Measurements from ENCODE around the gene KLHL21. TPM values are rescaled to one million over a fixed set of nuclear protein-coding genes. Genes with fewer than 3 reads are reported as not detected.

The KLHL21 gene
- polyA plus RNA-seq, 1 experiment, result 19.2 TPM

- ChIA-PET CTCF (interaction anchor here (0.7 to 4.1 kb wide), 35 partner anchors 8 to 151 kb away, joined by 3 to 30 read pairs (median 5); partner anchors contain the start of genes KLHL21, PLEKHG5 and ZBTB48), POLR2A (no interaction called here)
- Histone ChIP-seq H3K4me3 (ENCODE audit: low read depth, low read length) (peak within 1 kb of the TSS; percentile 81), H3K27me3 (ENCODE audit: control insufficient read depth, insufficient read depth, low read length) (no peaks in the 10 kb centered on the region), H3K36me3 (ENCODE audit: control insufficient read depth, insufficient read depth, low read length) (peaks cover 3% of the 10 kb centered on the region)
- TF ChIP-seq CTCF (IDR thresholded peaks at IDR 0.05; ENCODE audit: insufficient read depth, low read depth, low read length), result peak; percentile 98
- DNase-seq (ENCODE audit: low read depth), result peak; percentile 50
These were observed 48.4 kb downstream of the KLHL21 start, which contains the start of gene NOL9 for GRCh38 chr1:6554031-6554906. TSS of gene NOL9 (minus strand) at chr1:6554513. CDS start at chr1:6554502, 11 bp downstream.

- TF ChIP-seq CTCF (IDR thresholded peaks at IDR 0.05; ENCODE audit: insufficient read depth, low read depth, low read length), result peak; percentile 7; the same call in 1 of the 2 replicates
- peaks cover 15% of the 10 kb centered on the region for H3K36me3 ChIP-seq (ENCODE audit: control insufficient read depth, insufficient read depth, low read length)
- H3K27me3 ChIP-seq (ENCODE audit: control insufficient read depth, insufficient read depth, low read length), result no peaks in the 10 kb centered on the region
- no peak for DNase-seq (ENCODE audit: low read depth)
- ChIA-PET POLR2A (interaction anchor here (0.5 kb wide), 1 partner anchor 24 kb away, joined by 3 read pairs; no protein-coding TSS in a partner anchor), CTCF (no interaction called here)
- H3K4me3 ChIP-seq (ENCODE audit: low read depth, low read length), result no peak overlapping the region
These were observed 55.4 kb downstream of the KLHL21 start for GRCh38 chr1:6547301-6547700.

GRCh38 chr1:6546326-6546725 is 56.3 kb downstream of the KLHL21 start:
- H3K27me3 ChIP-seq (ENCODE audit: control insufficient read depth, insufficient read depth, low read length), result no peaks in the 10 kb centered on the region
- TF ChIP-seq CTCF (IDR thresholded peaks at IDR 0.05; ENCODE audit: insufficient read depth, low read depth, low read length), result no peak
- peaks cover 15% of the 10 kb centered on the region for H3K36me3 ChIP-seq (ENCODE audit: control insufficient read depth, insufficient read depth, low read length)
- POLR2A ChIA-PET, result no interaction called here
- no peak for DNase-seq (ENCODE audit: low read depth)
- CTCF ChIA-PET, result interaction anchor here (1.7 kb wide), 1 partner anchor 8 kb away, joined by 9 read pairs; the partner anchor contains the start of genes NOL9 and TAS1R1
- no peak overlapping the region for H3K4me3 ChIP-seq (ENCODE audit: low read depth, low read length)

GRCh38 chr1:6545276-6546112 is 57.2 kb downstream of the KLHL21 start:
- ChIA-PET CTCF (interaction anchor here (1.7 kb wide), 1 partner anchor 9 kb away, joined by 9 read pairs; the partner anchor contains the start of genes NOL9 and TAS1R1), POLR2A (no interaction called here)
- H3K27me3 ChIP-seq (ENCODE audit: control insufficient read depth, insufficient read depth, low read length), result no peaks in the 10 kb centered on the region
- H3K36me3 ChIP-seq (ENCODE audit: control insufficient read depth, insufficient read depth, low read length), result peaks cover 12% of the 10 kb centered on the region
- DNase-seq (ENCODE audit: low read depth), result no peak
- no peak overlapping the region for H3K4me3 ChIP-seq (ENCODE audit: low read depth, low read length)
- TF ChIP-seq CTCF (IDR thresholded peaks at IDR 0.05; ENCODE audit: insufficient read depth, low read depth, low read length), result no peak
